Vagina (tissue), 2 donors: ENCODE measurements around the gene B9D1. TPM values are rescaled to one million over a fixed set of nuclear protein-coding genes. Genes with fewer than 3 reads are reported as not detected.

Experiments used
- DNase-seq, 2 donors: peaks; one replicate each; pipeline ENCODE4 v3.0.0-alpha.2; 2017; ENCODE audit errors: extremely low spot score in 2 of 2
- H3K27ac ChIP-seq: fragments of 200-600 bp; sonication (generic); one replicate; pipeline ENCODE4 v1.5.1; 2019
- H3K27me3 ChIP-seq: fragments of 200-600 bp; sonication (generic); one replicate; pipeline ENCODE4 v1.5.1; 2019
- H3K36me3 ChIP-seq, 2 donors: fragments of 200-600 bp; sonication (generic); one replicate each; pipeline ENCODE4 v1.5.1; 2017 to 2019
- H3K4me1 ChIP-seq: fragments of 200-600 bp; sonication (generic); one replicate; pipeline ENCODE4 v1.5.1; 2019
- H3K4me3 ChIP-seq, 2 donors: fragments of 200-600 bp; sonication (generic); 1 replicate in 1 of 2; 2 replicates in 1 of 2; pipeline ENCODE4 v1.5.1; 2016 to 2019
- H3K9me3 ChIP-seq: fragments of 200-600 bp; sonication (generic); one replicate; pipeline ENCODE4 v1.5.1; 2019
- POLR2A ChIP-seq, 2 donors: fragments of 450-650 bp; IDR thresholded peaks; one replicate each; pipeline ENCODE4 v1.6.1; 2017; ENCODE audit warnings: antibody characterized with exemption in 2 of 2, mild to moderate bottlenecking in 2 of 2, moderate library complexity in 2 of 2
- POLR2AphosphoS5 ChIP-seq, 2 donors: sonication (generic); formaldehyde crosslinking; IDR thresholded peaks; one replicate each; pipeline ENCODE4 v1.9.0; 2017; ENCODE audit warnings: antibody characterized with exemption in 2 of 2, mild to moderate bottlenecking in 2 of 2, low read depth in 1 of 2; ENCODE audit not compliant: insufficient read depth in 1 of 2
- intact Hi-C: fragments of 100-400 bp; cut with DNase I; formaldehyde crosslinking; loops from one replicate; pipeline ENCODE4 v1.15.1; 2023
- total RNA-seq: library from RNA; depleted of rRNA; stranded (reverse); fragments of >200 nt; gene quantifications from one replicate; pipeline ENCODE4 v1.2.3, GENCODE V29; 2016
- TF ChIP-seq, protein P1 (sequence below), 3 experiments: fragments of 450-650 bp in 2 of 3; fragments of 200-600 bp in 1 of 3; sonication (generic) in 1 of 3; IDR thresholded peaks; one replicate each; pipeline ENCODE4 v1.5.1; 2017 to 2019; ENCODE audit warnings: antibody characterized with exemption in 3 of 3, mild to moderate bottlenecking in 2 of 3, moderate library complexity in 2 of 3

The B9D1 gene
- total RNA-seq, 1 donor from 2014 or later = 50.6 TPM

DNA sequence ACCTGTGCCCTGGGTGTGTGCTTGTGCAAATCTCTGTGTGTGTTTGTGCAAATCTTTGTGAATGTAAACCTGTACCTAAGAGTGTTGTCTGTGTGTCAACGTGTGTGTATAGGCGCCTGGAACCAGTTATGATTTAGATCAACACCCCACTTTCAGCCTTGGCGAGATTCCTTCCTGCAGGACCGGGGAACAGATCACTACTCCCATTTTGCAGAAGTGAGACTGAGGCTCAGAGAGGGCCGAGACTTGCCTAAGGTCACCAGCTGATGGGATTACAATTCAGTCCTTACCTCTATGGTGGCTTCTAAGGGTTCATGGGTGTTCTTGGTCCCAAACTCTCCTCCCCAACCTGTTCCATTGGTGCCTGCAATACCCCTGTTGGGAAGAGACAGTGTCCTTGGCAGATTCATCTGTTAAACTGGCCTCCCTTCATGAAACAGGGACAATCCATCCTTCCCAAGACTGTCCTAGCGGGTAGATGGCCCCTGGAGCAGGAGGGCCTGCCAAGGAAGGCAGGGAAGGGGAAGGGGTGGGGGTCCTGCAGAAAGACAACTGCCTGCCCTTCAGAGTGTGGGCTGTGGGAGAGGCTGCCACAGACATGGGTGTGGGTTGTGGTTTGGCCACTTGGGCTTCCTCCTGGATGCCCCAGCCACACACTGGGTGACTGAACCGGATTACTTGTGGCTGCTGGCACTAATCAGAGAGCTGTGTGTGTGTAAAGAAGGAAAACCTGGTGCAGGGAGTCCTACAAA is 8.9 kb upstream of the B9D1 start:
- Histone ChIP-seq H3K4me3 (no peak overlapping the region), H3K9me3 (no peaks in the 10 kb centered on the region), H3K36me3 (no peaks in the 10 kb centered on the region), H3K27ac (no peak overlapping the region), H3K27me3 (no peaks in the 10 kb centered on the region), H3K4me1 (peaks cover 10% of the 10 kb centered on the region)
- intact Hi-C loops = no loop called here
- TF ChIP-seq, protein P1, sequence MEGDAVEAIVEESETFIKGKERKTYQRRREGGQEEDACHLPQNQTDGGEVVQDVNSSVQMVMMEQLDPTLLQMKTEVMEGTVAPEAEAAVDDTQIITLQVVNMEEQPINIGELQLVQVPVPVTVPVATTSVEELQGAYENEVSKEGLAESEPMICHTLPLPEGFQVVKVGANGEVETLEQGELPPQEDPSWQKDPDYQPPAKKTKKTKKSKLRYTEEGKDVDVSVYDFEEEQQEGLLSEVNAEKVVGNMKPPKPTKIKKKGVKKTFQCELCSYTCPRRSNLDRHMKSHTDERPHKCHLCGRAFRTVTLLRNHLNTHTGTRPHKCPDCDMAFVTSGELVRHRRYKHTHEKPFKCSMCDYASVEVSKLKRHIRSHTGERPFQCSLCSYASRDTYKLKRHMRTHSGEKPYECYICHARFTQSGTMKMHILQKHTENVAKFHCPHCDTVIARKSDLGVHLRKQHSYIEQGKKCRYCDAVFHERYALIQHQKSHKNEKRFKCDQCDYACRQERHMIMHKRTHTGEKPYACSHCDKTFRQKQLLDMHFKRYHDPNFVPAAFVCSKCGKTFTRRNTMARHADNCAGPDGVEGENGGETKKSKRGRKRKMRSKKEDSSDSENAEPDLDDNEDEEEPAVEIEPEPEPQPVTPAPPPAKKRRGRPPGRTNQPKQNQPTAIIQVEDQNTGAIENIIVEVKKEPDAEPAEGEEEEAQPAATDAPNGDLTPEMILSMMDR (IDR thresholded peaks at IDR 0.05) = no peak
- TF ChIP-seq POLR2AphosphoS5 (IDR thresholded peaks at IDR 0.05; ENCODE audit: insufficient read depth in 1 of 2, low read depth in 1 of 2) (no peak), POLR2A (IDR thresholded peaks at IDR 0.05) (no peak)
- DNase-seq = no peak

DNA sequence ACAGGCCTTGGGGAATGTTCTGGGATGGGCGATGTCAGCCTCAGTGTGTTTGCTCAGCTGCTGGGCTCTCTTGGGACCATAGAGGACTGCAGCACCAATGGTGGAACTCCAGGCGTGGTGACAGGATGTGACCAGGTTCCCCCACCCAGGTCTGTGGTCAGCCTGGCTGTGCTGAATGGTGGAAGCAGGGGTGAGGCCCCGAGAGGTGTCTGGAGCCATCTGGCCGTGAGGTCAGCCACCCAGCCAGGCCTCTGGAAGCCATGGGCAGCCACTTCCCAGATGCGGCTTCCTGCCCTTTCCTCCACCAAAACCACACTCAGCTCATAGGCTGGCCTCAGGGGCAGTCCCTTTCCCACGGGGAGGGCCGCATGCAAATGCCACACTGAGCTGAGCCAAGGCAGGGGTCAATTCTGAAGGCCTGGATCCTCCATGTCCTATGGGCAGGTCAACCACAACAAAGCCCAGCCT is 8.0 kb upstream of the B9D1 start:
- intact Hi-C loops = no loop called here
- H3K27ac ChIP-seq = no peak overlapping the region
- no peak overlapping the region for H3K4me3 ChIP-seq
- no peak for DNase-seq
- TF ChIP-seq POLR2AphosphoS5 (IDR thresholded peaks at IDR 0.05; ENCODE audit: insufficient read depth in 1 of 2, low read depth in 1 of 2) = no peak
- TF ChIP-seq, protein P1 (IDR thresholded peaks at IDR 0.05) = no peak
- TF ChIP-seq POLR2A (IDR thresholded peaks at IDR 0.05) = no peak
- H3K4me1 ChIP-seq = peaks cover 7% of the 10 kb centered on the region
- no peaks in the 10 kb centered on the region for H3K9me3 ChIP-seq
- H3K27me3 ChIP-seq = no peaks in the 10 kb centered on the region
- H3K36me3 ChIP-seq = no peaks in the 10 kb centered on the region

DNA sequence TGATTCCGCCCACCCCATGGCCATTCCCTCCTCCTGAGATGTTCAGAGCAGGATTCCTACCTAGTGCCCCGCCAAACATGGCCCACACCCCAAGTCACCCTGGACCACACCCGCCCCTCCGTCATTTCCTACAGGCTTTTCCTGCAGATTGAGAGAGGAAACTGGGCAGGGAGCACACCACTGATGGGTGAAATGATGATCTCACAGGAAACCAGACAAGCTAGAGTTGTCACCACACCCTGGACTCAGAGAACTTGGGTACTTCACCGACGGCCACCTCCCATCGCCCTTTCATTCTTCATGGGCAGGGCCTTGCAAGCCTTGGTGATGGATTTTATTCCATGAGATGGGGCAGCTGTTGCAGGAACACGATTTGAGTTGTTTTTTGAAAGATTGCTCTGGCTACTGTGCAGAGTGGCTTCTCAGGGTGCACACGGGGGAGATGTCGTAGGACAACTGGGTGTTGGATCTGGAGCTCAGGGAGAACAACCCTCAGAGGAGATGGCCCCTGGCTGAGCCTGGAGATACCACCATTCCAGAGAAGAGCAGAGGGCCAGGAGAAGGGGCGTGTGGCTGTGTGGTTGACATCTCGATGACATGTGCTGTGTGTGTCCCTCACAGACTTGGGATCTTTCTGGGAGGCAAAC is 7.4 kb upstream of the B9D1 start:
- no peak for DNase-seq
- no peak overlapping the region for H3K4me3 ChIP-seq
- peak in 1 of 2 donors; percentile 30 for TF ChIP-seq POLR2AphosphoS5 (IDR thresholded peaks at IDR 0.05; ENCODE audit: insufficient read depth in 1 of 2, low read depth in 1 of 2)
- TF ChIP-seq, protein P1 (IDR thresholded peaks at IDR 0.05) = no peak
- no peak overlapping the region for H3K27ac ChIP-seq
- intact Hi-C loops = loop anchor here (10.0 kb wide), 1 partner anchor 395 kb away; no protein-coding TSS in a partner anchor
- H3K36me3 ChIP-seq = no peaks in the 10 kb centered on the region
- no peaks in the 10 kb centered on the region for H3K27me3 ChIP-seq
- peaks cover 7% of the 10 kb centered on the region for H3K4me1 ChIP-seq
- H3K9me3 ChIP-seq = no peaks in the 10 kb centered on the region

DNA sequence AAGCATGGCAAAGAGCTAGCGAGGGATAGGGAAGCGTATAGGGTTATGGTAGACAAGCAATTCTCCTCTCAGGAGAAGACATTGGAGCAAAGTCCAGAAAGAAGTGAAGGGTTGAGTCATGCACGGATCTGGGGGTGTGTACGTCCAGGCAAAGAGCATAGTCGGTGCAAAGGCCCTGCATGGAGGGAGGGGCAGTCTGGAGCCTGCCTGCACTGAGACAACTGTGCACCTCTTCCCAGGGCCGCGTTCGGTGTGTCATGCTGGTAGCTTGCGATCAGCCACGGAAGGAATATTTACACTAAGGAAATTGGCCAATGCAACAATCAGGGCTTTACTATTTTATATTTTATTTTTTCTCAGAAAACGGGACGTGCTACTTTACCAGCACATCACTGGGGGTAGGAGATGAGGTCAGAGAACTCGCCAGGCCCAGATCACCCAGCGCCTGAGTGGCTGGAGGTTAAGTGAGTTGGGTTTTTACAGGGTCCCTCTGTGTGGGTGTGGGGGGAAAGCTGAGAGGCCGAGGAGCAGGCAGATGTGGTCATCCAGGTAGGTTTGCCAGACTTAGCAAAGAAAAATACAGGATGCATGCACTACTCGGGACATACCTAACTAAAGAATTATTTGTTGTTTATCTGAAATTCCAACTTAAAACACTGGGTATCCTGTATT is 6.7 kb upstream of the B9D1 start:
- DNase-seq = no peak

More for the DNA sequence above, 6.7 kb upstream of the B9D1 start:
- no peaks in the 10 kb centered on the region for H3K36me3 ChIP-seq
- H3K9me3 ChIP-seq = no peaks in the 10 kb centered on the region
- no peaks in the 10 kb centered on the region for H3K27me3 ChIP-seq
- TF ChIP-seq, protein P1 (IDR thresholded peaks at IDR 0.05) = no peak
- TF ChIP-seq POLR2AphosphoS5 (IDR thresholded peaks at IDR 0.05; ENCODE audit: insufficient read depth in 1 of 2, low read depth in 1 of 2) (no peak), POLR2A (IDR thresholded peaks at IDR 0.05) (no peak)
- peaks cover 7% of the 10 kb centered on the region for H3K4me1 ChIP-seq
- H3K4me3 ChIP-seq = no peak overlapping the region
- no peak overlapping the region for H3K27ac ChIP-seq
- intact Hi-C loops = loop anchor here (10.0 kb wide), 1 partner anchor 396 kb away; no protein-coding TSS in a partner anchor
